Neural crest cell (in vitro differentiated cells): ENCODE results near the gene TNIP3. TPM values are rescaled to one million over a fixed set of nuclear protein-coding genes. Genes with fewer than 3 reads are reported as not detected.
A peak's percentile ranks its signal among the peaks of the same experiment; 100 is the strongest.

ENCODE experiments used
- DNase-seq: peaks from one replicate; pipeline ENCODE4 v3.0.0; 2021; ENCODE audit warnings: low read depth, mixed read lengths, low spot score
- H3K27ac Mint-ChIP-seq: one replicate; pipeline ENCODE4 v1.8.0; 2021; ENCODE audit warnings: mild to moderate bottlenecking, mixed read lengths; ENCODE audit not compliant: unreplicated experiment
- H3K27me3 Mint-ChIP-seq: 2 replicates; pipeline ENCODE4 v1.8.0; 2021; ENCODE audit warnings: low read depth, mild to moderate bottlenecking, mixed read lengths
- H3K36me3 Mint-ChIP-seq: 2 replicates; pipeline ENCODE4 v1.8.0; 2021; ENCODE audit warnings: low read depth, mild to moderate bottlenecking, mixed read lengths
- H3K4me1 Mint-ChIP-seq: 2 replicates; pipeline ENCODE4 v1.8.0; 2021; ENCODE audit warnings: mixed read lengths
- H3K4me3 Mint-ChIP-seq: one replicate; pipeline ENCODE4 v1.8.0; 2021; ENCODE audit warnings: mild to moderate bottlenecking, mixed read lengths
- H3K9me3 Mint-ChIP-seq: 2 replicates; pipeline ENCODE4 v1.8.0; 2021; ENCODE audit warnings: mixed read lengths
- total RNA-seq: library from RNA; stranded (reverse); gene quantifications from 2 replicates; pipeline ENCODE4 v1.2.1, GENCODE V29; 2021
- TF ChIP-seq, protein P1 (sequence below): fragments of 200-600 bp; sonication (generic); conservative IDR thresholded peaks from 2 replicates; pipeline ENCODE4 v1.5.0; 2021; ENCODE audit warnings: antibody characterized with exemption, mild to moderate bottlenecking

Gene TNIP3
- total RNA-seq, 1 donor from 2014 or later, result not detected

DNA sequence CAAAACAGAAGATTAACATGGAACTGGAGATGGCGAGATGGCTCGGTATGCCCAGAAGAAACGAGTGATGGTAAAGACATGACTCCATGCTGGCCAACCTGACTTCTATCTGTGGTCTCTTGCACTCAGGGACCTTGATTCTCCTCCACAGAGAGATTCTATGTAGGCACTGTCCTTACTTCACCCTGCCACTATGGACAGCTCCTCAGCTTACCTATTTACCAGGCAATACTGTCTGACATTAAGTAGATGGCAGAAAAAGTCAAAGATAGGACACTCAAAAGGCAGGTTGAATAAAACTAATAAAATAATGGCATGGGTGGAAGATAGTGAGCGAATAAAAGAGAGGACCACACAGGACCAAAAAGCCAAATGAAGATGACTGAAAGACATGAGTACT is 56.6 kb downstream of the TNIP3 start:
- no peaks in the 10 kb centered on the region for H3K4me1 Mint-ChIP-seq
- H3K4me3 Mint-ChIP-seq, result no peak overlapping the region
- no peaks in the 10 kb centered on the region for H3K27me3 Mint-ChIP-seq
- DNase-seq, result no peak
- H3K9me3 Mint-ChIP-seq, result no peaks in the 10 kb centered on the region
- TF ChIP-seq, protein P1, sequence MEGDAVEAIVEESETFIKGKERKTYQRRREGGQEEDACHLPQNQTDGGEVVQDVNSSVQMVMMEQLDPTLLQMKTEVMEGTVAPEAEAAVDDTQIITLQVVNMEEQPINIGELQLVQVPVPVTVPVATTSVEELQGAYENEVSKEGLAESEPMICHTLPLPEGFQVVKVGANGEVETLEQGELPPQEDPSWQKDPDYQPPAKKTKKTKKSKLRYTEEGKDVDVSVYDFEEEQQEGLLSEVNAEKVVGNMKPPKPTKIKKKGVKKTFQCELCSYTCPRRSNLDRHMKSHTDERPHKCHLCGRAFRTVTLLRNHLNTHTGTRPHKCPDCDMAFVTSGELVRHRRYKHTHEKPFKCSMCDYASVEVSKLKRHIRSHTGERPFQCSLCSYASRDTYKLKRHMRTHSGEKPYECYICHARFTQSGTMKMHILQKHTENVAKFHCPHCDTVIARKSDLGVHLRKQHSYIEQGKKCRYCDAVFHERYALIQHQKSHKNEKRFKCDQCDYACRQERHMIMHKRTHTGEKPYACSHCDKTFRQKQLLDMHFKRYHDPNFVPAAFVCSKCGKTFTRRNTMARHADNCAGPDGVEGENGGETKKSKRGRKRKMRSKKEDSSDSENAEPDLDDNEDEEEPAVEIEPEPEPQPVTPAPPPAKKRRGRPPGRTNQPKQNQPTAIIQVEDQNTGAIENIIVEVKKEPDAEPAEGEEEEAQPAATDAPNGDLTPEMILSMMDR, result no peak
- H3K36me3 Mint-ChIP-seq, result peaks cover 3% of the 10 kb centered on the region
- H3K27ac Mint-ChIP-seq, result no peak overlapping the region

DNA sequence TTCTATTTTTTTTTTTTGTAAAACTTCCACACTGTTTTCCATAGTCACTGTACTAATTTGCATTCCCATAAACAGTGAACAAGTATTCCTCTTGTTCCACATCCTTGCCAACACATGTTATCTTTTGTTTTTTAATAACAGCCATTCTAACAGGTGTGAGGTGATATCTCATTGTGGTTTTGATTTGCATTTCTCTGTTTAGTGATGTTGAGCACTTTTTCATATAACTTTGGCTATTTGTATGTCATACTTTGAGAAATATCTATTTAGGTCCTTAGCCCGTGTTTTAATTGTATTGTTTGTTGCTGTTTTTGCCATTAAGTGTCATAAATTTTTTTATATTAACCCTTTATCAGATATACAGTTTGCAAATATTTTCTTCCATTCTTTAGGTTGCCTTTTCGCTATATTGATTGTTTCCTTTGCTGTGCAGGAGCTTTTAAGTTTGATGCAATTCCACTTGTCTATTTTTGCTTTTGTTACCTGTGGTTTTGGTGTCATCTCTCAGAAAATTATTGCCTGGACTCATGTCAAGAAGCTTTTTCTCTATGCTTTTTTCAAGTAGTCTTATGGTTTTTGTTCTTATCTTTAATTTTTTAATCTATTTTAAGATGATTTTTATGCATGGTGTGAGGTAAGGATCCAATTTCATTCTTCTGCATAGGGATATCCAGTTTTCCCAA is 63.9 kb downstream of the TNIP3 start:
- no peak overlapping the region for H3K4me3 Mint-ChIP-seq
- no peak overlapping the region for H3K27ac Mint-ChIP-seq
- H3K9me3 Mint-ChIP-seq, result peaks cover 6% of the 10 kb centered on the region
- TF ChIP-seq, protein P1, result no peak
- H3K4me1 Mint-ChIP-seq, result no peaks in the 10 kb centered on the region
- H3K27me3 Mint-ChIP-seq, result no peaks in the 10 kb centered on the region
- no peak for DNase-seq
- H3K36me3 Mint-ChIP-seq, result no peaks in the 10 kb centered on the region

DNA sequence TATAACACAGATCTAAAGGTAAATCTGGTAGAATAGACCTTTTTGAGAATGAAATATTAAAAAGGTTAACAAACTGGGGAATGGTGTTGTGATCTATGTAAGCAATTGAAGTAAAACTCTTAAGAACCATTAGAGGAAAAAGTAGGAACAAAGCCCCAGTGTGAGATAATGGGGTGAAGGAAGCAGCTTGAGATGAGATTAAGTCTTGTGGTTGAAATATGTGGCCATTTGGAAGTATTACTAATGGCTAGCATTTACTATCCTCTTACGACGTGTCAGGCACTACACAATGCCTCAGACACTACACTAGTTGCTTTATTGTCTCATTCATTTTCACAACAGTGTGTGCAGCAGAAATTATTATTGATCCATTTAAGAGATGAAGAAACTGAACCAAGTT is 65.9 kb downstream of the TNIP3 start:
- Mint-ChIP-seq H3K4me3 (no peak overlapping the region), H3K9me3 (peaks cover 6% of the 10 kb centered on the region), H3K27me3 (no peaks in the 10 kb centered on the region), H3K27ac (no peak overlapping the region), H3K4me1 (no peaks in the 10 kb centered on the region), H3K36me3 (no peaks in the 10 kb centered on the region)
- TF ChIP-seq, protein P1, result no peak
- DNase-seq, result no peak

DNA sequence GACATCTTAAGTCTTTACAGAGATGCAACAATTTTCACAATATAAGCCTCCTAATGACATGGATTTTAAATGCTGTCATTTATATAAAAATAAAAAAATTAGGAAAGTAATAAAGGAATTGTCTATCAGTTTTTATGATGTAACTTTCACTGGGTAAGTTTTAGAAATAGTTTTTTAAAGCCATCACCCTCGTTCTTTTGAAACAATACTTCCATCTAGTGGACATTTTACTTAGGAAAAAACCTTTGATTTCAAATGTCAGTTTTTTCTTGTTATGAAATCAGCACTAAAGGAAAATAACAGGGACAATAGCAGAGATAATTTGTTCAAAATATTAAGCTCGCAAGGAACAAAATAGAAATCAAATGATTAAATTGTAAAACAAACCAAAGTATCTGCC is 67.5 kb downstream of the TNIP3 start:
- TF ChIP-seq, protein P1, result peak; percentile 84
- Mint-ChIP-seq H3K4me3 (no peak overlapping the region), H3K27me3 (no peaks in the 10 kb centered on the region), H3K4me1 (no peaks in the 10 kb centered on the region), H3K36me3 (no peaks in the 10 kb centered on the region), H3K27ac (no peak overlapping the region), H3K9me3 (peaks cover 3% of the 10 kb centered on the region)
- DNase-seq, result no peak

DNA sequence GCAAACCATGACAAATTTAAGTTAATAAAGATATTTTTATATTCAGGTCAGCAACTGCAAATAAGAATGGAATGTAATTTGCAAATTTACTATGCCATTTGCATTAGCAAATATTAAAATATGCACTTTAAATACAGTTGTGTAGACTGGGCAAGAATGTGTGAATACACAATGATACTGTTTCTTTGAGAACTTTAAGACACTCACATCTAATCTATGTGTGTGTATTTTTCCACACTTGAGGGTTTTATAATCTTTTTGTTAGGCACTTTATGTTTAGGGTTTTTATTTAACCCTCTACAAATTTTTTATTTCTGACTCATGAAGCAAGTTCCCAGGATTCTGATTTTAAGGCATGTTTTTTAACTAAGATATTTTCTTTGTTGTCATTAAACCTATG is 67.9 kb downstream of the TNIP3 start:
- Mint-ChIP-seq H3K4me3 (no peak overlapping the region), H3K4me1 (no peaks in the 10 kb centered on the region), H3K27me3 (no peaks in the 10 kb centered on the region), H3K9me3 (peaks cover 3% of the 10 kb centered on the region), H3K36me3 (no peaks in the 10 kb centered on the region), H3K27ac (no peak overlapping the region)
- TF ChIP-seq, protein P1, result no peak
- DNase-seq, result no peak
